ENCODE measurements around the gene KRTAP19-4.

Gene KRTAP19-4

DNA sequence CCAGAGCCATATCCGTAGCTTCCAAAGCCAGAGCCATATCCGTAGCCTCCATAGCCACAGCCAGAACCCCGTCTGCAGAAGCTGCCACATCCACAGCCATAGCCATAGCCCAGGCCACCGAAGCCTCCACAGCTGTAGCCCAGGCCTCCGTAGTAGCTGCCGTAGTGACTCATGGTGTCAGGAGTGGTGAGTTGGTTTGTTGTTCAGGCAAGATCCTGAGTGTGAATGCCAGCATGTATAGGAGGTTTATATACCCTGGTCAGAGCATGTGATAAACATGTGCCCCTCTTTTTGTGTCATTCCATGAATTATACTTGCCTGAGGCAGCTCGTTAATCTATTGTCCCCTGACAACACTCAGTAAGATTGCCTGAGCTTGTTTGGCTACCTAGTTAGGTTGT is 16.8 kb downstream of the KRTAP19-4 start, which contains the start of gene KRTAP19-1:
Gene KRTAP19-1, minus strand, starts transcription at position 223 of the 400 bp plus-strand sequence. Its CDS starts 50 bp downstream, at position 173.
- H3K4me2 ChIP-seq: no peak within 1 kb of the TSS
- H3K4me3 ChIP-seq: no peak within 1 kb of the TSS
- TF ChIP-seq Cebpa-rat (IDR thresholded peaks at IDR 0.05): no peak
- no peaks in the 10 kb centered on the region for H3K4me1 ChIP-seq
- peaks cover under 1 to 4% (median 2%) of the 10 kb centered on the region in 11 experiments; a peak in 15 of 22 replicates for H3K9me3 ChIP-seq (replicated peaks in 1 of 11)
- H4K20me1 ChIP-seq: no peaks in the 10 kb centered on the region
- H3K27ac ChIP-seq: no peak within 1 kb of the TSS
- no peaks in the 10 kb centered on the region for H3K36me3 ChIP-seq
- H3K9ac ChIP-seq: no peak within 1 kb of the TSS
- H3K27me3 ChIP-seq: no peaks in the 10 kb centered on the region

DNA sequence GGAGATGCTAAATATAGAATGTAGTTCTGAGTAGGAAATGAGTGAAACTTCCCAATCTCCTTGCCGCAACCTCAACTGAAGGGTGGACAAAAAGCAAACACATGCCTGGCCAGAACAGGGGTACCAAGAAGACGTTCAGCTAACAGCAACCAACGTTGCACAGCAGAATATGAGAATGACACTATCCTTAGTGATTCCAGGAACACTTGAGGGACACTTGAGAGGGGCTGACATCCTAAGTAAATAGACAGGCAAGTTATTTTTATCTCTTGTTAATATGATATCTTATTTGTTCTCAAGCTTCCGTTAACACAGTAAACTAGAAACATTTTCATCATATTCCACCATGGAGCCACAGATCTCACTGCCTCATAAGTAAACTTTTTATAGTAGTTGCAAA is 17.7 kb downstream of the KRTAP19-4 start:
- H3K27ac ChIP-seq: no peak overlapping the region
- H3K4me3 ChIP-seq: no peak overlapping the region
- H3K27me3 ChIP-seq: no peaks in the 10 kb centered on the region
- no peaks in the 10 kb centered on the region for H3K9me3 ChIP-seq (replicated peaks in 1 of 11)
- TF ChIP-seq Cebpa-rat (IDR thresholded peaks at IDR 0.05): no peak
- H3K36me3 ChIP-seq: no peaks in the 10 kb centered on the region
- H4K20me1 ChIP-seq: no peaks in the 10 kb centered on the region
- H3K4me1 ChIP-seq: no peaks in the 10 kb centered on the region
- H3K4me2 ChIP-seq: no peak overlapping the region
- no peak overlapping the region for H3K9ac ChIP-seq

DNA sequence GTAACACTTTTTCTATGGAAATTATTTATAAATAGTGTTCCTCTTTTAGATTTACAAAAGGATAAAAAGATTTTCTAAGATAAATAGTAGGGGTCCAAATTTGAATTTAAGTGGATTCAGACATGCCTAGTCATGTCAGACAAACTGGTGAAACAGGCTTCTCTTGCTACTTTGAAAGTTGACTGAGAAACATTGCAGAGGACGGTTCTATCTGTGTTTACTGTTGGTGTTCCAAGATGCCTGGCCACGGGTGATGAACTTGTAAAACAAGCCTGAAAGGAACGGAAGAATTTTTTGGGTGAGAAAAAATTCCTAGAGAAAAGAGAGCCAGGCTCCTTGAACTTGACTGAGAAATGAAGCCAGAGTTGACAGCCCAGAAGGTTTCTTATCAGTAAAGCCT is 19.0 kb downstream of the KRTAP19-4 start:
- Histone ChIP-seq H4K20me1 (no peaks in the 10 kb centered on the region), H3K9ac (no peak overlapping the region)
- TF ChIP-seq Cebpa-rat (IDR thresholded peaks at IDR 0.05): no peak

DNA sequence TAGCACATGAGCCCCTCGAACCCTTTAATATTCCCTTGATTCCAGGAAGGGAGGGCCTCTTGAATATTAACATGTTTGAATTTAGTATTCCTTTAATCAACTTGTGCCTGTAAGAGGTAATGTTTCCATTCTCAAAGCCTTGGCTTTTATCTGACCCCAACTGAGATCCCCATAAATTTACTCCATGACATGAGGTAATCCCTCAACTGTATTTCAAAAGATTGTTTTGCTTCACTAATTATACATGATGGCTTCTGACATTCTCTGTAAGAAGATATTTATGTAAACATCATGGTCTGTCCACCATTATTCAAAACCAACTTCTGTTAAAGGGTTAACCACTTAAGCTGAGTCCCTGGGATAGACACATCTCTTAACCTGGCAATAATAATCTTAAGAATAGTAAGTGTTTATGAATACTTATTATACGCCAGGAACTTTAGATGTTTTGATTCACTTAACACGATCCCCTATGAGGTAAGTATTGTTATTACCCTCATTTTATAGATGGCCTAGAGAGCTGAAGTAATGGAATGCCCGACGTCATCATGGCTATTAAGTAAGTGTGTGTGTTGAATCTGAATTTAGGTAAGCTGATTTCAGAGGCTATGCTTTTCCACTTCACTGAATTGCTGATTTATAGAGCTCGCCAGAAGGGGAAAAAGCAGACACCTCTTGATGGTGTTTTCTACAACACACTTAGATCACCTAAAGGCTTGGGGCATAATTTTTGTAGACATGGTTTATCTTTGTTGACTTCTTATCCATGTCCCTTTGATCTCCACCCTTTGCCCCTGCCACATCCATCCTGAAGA is 27.9 kb downstream of the KRTAP19-4 start:
- no peak overlapping the region for H3K4me2 ChIP-seq
- H3K27me3 ChIP-seq: no peaks in the 10 kb centered on the region
- no peak for TF ChIP-seq Cebpa-rat (IDR thresholded peaks at IDR 0.05)
- no peak overlapping the region for H3K27ac ChIP-seq
- H3K36me3 ChIP-seq: no peaks in the 10 kb centered on the region
- H4K20me1 ChIP-seq: no peaks in the 10 kb centered on the region
- no peak overlapping the region for H3K4me3 ChIP-seq
- H3K9me3 ChIP-seq (replicated peaks in 1 of 11): no peaks in the 10 kb centered on the region
- no peak overlapping the region for H3K9ac ChIP-seq
- no peaks in the 10 kb centered on the region for H3K4me1 ChIP-seq

More for the DNA sequence above, 19.0 kb downstream of the KRTAP19-4 start:
- Histone ChIP-seq H3K36me3 (no peaks in the 10 kb centered on the region), H3K4me1 (no peaks in the 10 kb centered on the region), H3K4me2 (no peak overlapping the region), H3K9me3 (replicated peaks in 1 of 11) (no peaks in the 10 kb centered on the region), H3K4me3 (no peak overlapping the region), H3K27ac (no peak overlapping the region), H3K27me3 (no peaks in the 10 kb centered on the region)

DNA sequence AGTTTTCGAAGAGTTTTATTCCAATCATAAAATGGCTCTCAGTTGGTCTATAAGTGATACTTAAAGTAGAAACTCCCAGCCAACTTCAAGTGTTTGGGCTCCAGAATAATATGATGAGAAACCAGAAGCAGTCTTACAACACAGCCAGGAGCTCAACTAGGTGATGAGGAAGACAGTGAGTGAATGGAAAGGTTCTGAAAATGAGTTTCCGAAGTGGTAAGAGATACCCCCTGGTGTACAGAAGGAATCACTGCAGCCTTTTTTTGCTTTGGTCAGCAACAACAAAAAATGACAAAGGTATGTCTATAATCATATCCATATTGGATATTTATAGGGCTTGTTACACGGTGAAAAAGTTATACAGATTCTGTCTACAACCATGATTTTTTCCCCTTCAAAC is 33.3 kb downstream of the KRTAP19-4 start:
- no peak overlapping the region for H3K4me2 ChIP-seq
- H3K36me3 ChIP-seq: no peaks in the 10 kb centered on the region
- no peaks in the 10 kb centered on the region for H3K4me1 ChIP-seq
- no peak for TF ChIP-seq Cebpa-rat (IDR thresholded peaks at IDR 0.05)
- no peaks in the 10 kb centered on the region for H4K20me1 ChIP-seq
- H3K9ac ChIP-seq: no peak overlapping the region
- no peaks in the 10 kb centered on the region for H3K9me3 ChIP-seq (replicated peaks in 1 of 11)
- H3K4me3 ChIP-seq: no peak overlapping the region
- H3K27ac ChIP-seq: no peak overlapping the region
- no peaks in the 10 kb centered on the region for H3K27me3 ChIP-seq

DNA sequence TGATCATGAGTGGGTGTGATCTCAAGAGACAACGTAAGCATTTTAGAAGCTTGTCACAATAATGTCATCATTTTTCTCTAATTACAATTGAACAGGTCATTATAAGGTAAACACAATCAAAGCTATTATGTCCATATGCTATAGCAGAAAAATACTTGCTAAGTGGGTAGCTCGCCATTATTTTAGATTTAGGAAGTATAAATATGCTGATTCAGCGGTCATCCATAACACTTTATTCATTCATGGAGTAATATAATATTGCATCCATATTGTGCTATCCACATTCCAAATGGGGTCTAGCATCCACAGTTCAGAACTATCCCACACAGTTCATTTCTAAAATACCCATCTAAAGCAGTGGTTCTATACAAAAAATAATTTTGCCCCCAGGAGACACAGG is 48.5 kb downstream of the KRTAP19-4 start:
- no peak for TF ChIP-seq Cebpa-rat (IDR thresholded peaks at IDR 0.05)
- Histone ChIP-seq H3K4me3 (no peak overlapping the region), H3K9me3 (replicated peaks in 1 of 11) (no peaks in the 10 kb centered on the region), H3K4me1 (peaks cover 0 to 8% (median 7%) of the 10 kb centered on the region in 10 experiments; a peak in 10 of 20 replicates), H3K27me3 (no peaks in the 10 kb centered on the region), H3K36me3 (no peaks in the 10 kb centered on the region), H3K27ac (no peak overlapping the region), H3K4me2 (no peak overlapping the region), H4K20me1 (no peaks in the 10 kb centered on the region), H3K9ac (no peak overlapping the region)

DNA sequence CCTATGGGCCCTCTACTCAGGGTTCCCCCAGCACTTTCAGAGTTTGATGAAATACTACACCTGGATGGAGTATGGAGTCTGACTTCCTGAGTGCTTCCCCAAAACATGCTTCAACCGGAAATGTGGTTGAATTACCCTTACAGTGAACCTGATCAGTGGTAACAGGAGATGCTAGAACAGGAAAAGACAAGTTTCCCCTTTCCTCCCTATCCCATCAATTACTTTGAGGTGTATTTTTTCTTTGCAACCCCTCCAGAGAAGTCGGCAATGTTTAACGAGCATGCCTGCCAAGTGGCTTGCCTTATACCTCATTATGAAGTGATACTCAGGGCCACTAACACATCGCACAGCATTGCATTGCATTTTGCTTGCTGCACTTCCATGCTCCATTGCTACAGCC is 49.9 kb downstream of the KRTAP19-4 start:
- no peaks in the 10 kb centered on the region for H3K27me3 ChIP-seq
- no peak overlapping the region for H3K27ac ChIP-seq
- no peaks in the 10 kb centered on the region for H3K36me3 ChIP-seq
- no peaks in the 10 kb centered on the region for H3K9me3 ChIP-seq (replicated peaks in 1 of 11)
- H3K4me2 ChIP-seq: peak overlapping the region in 8 of 11 experiments; percentile 13 to 41 (median 34); a peak in 11 of 22 replicates
- H3K4me3 ChIP-seq: no peak overlapping the region
- H3K9ac ChIP-seq: no peak overlapping the region
- no peaks in the 10 kb centered on the region for H4K20me1 ChIP-seq
- H3K4me1 ChIP-seq: peaks cover 0 to 8% (median 7%) of the 10 kb centered on the region in 10 experiments; a peak in 10 of 20 replicates
- no peak for TF ChIP-seq Cebpa-rat (IDR thresholded peaks at IDR 0.05)
